HEK293T (cell line): ENCODE data around the gene SPCS1.

Experiments
- ARNT ChIP-seq: fragments of 450-650 bp; IDR thresholded peaks from 2 replicates; pipeline ENCODE4 v1.6.1; 2017; ENCODE audit warnings: mild to moderate bottlenecking
- BHLHE40 ChIP-seq: fragments of 450-650 bp; IDR thresholded peaks from 2 replicates; pipeline ENCODE4 v1.6.1; 2016; ENCODE audit warnings: mild to moderate bottlenecking, moderate library complexity, borderline replicate concordance
- CTBP1 ChIP-seq: fragments of 450-650 bp; IDR thresholded peaks from 2 replicates; pipeline ENCODE4 v1.6.1; 2016; ENCODE audit warnings: borderline replicate concordance
- FOXM1 ChIP-seq: fragments of 450-650 bp; IDR thresholded peaks from 2 replicates; pipeline ENCODE4 v1.6.1; 2017; ENCODE audit warnings: mild to moderate bottlenecking, borderline replicate concordance
- HDGF ChIP-seq: fragments of 450-650 bp; IDR thresholded peaks from 2 replicates; pipeline ENCODE4 v1.6.1; 2017; ENCODE audit warnings: antibody characterized with exemption, borderline replicate concordance
- L3MBTL2 ChIP-seq: fragments of 450-650 bp; conservative IDR thresholded peaks from 2 replicates; pipeline ENCODE4 v1.6.1; 2016; ENCODE audit warnings: mild to moderate bottlenecking
- NFRKB ChIP-seq: fragments of 450-650 bp; IDR thresholded peaks from 2 replicates; pipeline ENCODE4 v1.6.1; 2016; ENCODE audit warnings: mild to moderate bottlenecking, moderate library complexity
- SP1 ChIP-seq: fragments of 450-650 bp; IDR thresholded peaks from 2 replicates; pipeline ENCODE4 v1.6.1; 2017
- SUZ12 ChIP-seq: fragments of 450-650 bp; IDR thresholded peaks from 2 replicates; pipeline ENCODE4 v1.6.1; 2016; ENCODE audit warnings: mild to moderate bottlenecking
- TARDBP ChIP-seq: fragments of 450-650 bp; IDR thresholded peaks from 2 replicates; pipeline ENCODE4 v1.6.1; 2016
- ZNF384 ChIP-seq: fragments of 450-650 bp; IDR thresholded peaks from 2 replicates; pipeline ENCODE4 v1.6.1; 2016

DNA sequence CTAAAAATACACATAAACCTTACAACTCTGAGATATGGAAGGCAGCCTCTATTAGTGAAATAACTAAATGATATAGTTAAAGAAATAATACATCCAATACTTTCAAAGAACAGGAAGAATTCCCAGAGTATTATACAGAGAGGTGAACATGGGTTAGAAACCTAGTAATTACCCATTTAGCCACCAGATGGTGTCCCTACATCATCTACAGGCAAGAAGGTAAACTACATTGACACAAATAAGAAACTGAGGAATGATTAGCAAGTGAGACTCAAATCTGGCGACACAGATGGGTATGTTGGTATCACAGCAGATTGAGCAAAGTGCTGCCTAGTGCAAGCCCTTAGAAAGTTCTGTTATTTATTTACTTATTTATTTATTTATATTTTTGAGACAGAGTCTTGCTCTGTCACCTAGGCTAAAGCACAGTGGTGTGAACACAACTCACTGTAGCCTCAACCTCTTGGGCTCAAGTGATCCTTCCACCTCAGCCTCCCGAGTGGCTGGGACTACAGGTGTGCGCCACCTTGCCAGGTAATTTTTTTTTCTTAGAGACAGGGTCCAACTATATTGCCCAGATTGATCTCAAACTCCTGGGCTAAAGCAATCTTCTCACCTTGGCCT is 36.6 kb downstream of the SPCS1 start:
- no peak for TF ChIP-seq BHLHE40
- no peak for TF ChIP-seq SP1
- no peak for TF ChIP-seq ZNF384
- no peak for TF ChIP-seq ARNT
- TF ChIP-seq L3MBTL2: no peak
- TF ChIP-seq NFRKB: no peak
- no peak for TF ChIP-seq CTBP1
- no peak for TF ChIP-seq HDGF
- TF ChIP-seq TARDBP: no peak
- no peak for TF ChIP-seq FOXM1
- TF ChIP-seq SUZ12: no peak
